OCI-LY1 (cell line): ENCODE data around the gene DXO.

Experiments used
- CTCF ChIP-seq: fragments of 200-600 bp; sonication (generic), shearing (Covaris generic); IDR thresholded peaks from 2 replicates; pipeline ENCODE4 v1.5.1; 2017; ENCODE audit warnings: mild to moderate bottlenecking, antibody characterized with exemption, low read length, moderate library complexity, mixed read lengths
- EZH2 ChIP-seq: fragments of 200-600 bp; sonication (generic), shearing (Covaris generic); IDR thresholded peaks from 2 replicates; pipeline ENCODE4 v1.8.0; 2017; ENCODE audit warnings: borderline replicate concordance, mixed run types, mild to moderate bottlenecking, antibody characterized with exemption, low read length, moderate library complexity, mixed read lengths

- no peak for TF ChIP-seq CTCF
- no peak for TF ChIP-seq EZH2
These were observed 25.5 kb downstream of the DXO start for GRCh38 chr6:31946370-31946885.
